Measurements from ENCODE around the gene INSL6.
"Not testable (repeated sequence)": the region's sequence is repeated elsewhere in the genome, so short reads cannot be mapped to it uniquely, and the experiment has no call there.

Gene INSL6

GRCh38 chr9:5185220-5185840 is at the start of gene INSL6:
TSS of gene INSL6 (minus strand) at chr9:5185639. CDS start at chr9:5185602, 37 bp downstream.
- no peak for DNase-seq

DNA sequence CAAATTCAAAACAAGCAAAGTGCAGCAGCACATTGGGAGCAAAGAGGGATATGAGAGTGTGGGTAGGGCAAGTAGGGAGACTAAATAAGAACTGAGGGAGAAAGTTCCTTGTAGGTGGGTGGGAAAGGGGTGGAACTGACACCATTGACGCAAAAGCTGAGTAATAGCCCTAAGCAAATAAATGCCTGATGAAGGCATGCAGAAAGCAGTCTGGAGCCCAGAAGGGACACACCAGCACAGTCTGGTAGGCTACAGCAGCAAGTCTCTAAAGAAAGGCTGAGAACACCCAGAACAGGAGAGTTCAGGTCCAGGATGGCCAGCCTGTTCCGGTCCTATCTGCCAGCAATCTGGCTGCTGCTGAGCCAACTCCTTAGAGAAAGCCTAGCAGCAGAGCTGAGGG is 45.8 kb upstream of the INSL6 start, which contains the start of gene INSL4:
TSS of gene INSL4 (plus strand) at position 208 of the 400 bp plus-strand sequence. CDS start at position 313, 105 bp downstream.
- no peak for DNase-seq

- no peak for DNase-seq
Observed at GRCh38 chr9:5230554-5230953, 45.1 kb upstream of the INSL6 start.

- DNase-seq = peak; percentile 11
Observed at GRCh38 chr9:5205071-5205470, 19.6 kb upstream of the INSL6 start.

- no peak for DNase-seq
Observed at GRCh38 chr9:5195463-5195862, 10.0 kb upstream of the INSL6 start.

- no peak for DNase-seq
Observed at GRCh38 chr9:5193345-5193744, 7.9 kb upstream of the INSL6 start.

- DNase-seq = no peak
Observed at GRCh38 chr9:5191985-5192384, 6.5 kb upstream of the INSL6 start.

DNA sequence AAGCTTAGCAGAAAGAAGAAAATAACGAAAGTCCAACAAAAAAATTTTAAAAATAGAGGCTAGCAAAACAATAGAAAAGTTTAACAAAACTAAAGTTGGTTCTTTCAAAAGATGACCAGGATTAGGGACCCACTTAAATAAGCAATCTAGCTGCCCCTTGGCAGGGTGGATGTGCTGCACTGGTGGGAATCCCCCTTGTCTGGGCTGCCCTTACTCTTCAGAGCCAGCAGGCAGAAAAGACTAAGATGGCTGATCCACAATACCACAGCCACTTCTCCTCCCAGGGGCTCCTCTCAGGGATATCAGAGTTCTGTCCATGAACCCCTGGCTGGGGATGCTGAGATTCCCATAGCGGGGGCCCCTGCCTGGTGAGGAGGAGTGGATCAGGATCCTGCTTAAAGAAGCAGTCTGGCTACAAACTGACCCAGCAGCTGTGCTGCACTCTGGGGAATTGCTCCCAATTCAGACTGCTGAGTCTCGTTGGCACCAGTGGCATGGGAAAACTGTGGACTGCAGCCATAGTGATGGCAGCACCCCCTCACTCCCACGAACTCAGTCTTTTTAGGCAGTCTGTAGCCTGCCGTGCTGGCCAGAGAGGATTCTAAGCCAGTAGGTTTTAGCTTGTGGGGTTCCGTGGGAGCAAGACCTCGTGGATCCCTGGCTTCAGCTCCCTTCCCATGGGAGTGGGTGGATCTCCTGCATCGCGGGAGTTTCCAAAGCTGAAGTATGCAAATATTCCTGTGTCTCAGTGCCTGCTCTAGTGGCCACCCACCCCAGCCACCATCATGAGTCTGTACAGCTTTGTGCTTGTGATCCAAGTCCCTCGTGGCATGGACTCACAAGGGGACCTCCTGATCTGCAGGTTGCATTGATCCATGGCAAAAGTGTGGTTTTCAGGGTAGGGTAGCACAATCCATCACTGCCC is 2.9 kb upstream of the INSL6 start:
- DNase-seq = no peak

- peak; percentile 74 for DNase-seq
Observed at GRCh38 chr9:5186416-5187169, 1.2 kb upstream of the INSL6 start.

DNA sequence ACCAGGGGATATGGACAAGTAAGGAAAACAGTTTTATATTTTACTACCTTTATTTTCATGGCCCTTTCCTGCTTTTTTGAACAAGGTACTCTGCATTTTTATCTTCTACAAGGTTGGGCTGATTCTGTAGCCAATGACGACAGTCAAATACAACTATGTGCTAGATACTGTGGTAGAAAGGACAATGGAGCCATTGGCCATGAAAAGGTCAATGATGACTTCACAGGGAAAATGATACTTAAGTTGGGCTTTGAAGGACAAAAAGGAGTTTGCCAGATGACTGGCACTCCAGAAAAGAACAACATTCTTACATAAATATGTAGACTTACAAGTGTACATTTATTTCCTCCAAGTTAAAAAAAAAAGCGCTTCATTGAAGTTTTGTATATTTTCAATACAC is 663 bp downstream of the INSL6 start:
- no peak for DNase-seq

- DNase-seq = not testable (repeated sequence)
Observed at GRCh38 chr9:5180631-5181030, 4.8 kb downstream of the INSL6 start.

GRCh38 chr9:5178126-5178805 is 7.2 kb downstream of the INSL6 start:
- DNase-seq = peak; percentile 16

DNA sequence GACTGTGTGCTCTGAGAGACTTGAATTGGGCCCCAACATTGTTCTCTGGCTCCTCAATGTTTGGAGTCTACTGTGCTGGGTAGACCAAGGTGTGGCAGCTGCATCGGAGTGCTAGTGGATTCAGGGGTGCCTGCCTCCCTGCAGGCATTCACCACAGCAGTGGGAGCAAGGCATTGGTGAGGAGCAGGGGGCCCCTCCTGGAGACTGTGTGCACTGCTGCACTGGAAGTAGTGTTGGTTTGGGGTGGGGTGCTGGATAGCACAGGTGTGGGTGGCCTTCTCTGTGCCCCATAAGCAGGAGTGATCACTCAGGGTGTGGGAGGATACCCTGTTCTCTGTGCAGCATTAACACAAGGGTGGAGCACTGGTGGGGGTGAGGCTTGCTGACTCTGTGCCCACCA is 39.2 kb downstream of the INSL6 start:
- DNase-seq = no peak

- DNase-seq = no peak
Observed at GRCh38 chr9:5144217-5144616, 41.2 kb downstream of the INSL6 start.

- DNase-seq = peak; percentile 20
Observed at GRCh38 chr9:5140151-5140550, 45.3 kb downstream of the INSL6 start.

DNA sequence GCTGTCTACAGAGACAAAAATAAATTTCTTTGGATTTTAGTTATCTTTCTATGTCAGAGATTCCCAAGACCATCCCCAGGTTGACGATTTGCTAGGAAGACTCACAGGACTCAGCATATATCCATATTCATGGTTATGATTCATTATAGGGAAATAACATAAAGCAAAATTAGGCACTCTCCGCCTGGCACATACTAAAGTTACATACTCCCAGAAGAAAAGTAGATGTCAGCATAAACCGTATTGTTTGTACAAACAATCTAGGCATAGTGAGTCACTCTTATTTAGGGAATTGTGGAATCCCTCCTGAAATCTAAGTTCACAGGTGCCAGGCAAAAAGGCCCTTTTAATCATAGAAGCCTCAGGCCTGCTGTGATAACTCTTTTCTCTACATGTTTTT is 62.9 kb downstream of the INSL6 start:
- no peak for DNase-seq

- DNase-seq = no peak
Observed at GRCh38 chr9:5122116-5122515, 63.3 kb downstream of the INSL6 start.

- no peak for DNase-seq
Observed at GRCh38 chr9:5113994-5114748, 71.3 kb downstream of the INSL6 start.
